NCI-H82 treated with DMSO at 0.1 percent for 48 hours (cell line): ENCODE measurements around the gene NDFIP1.
"Not testable (repeated sequence)": the region's sequence is repeated elsewhere in the genome, so short reads cannot be mapped to it uniquely, and the experiment has no call there.

Experiments
- DNase-seq: peaks from one replicate; lab custom pipeline; 2025; ENCODE audit not compliant: unreplicated experiment; lab: John Stamatoyannopoulos, UW

NDFIP1 gene

GRCh38 chr5:142151436-142152383, 43.1 kb downstream of the NDFIP1 start:
- peak; percentile 17 for DNase-seq

GRCh38 chr5:142152384-142152732, 43.8 kb downstream of the NDFIP1 start:
- DNase-seq: peak; percentile 34

- no peak for DNase-seq
These were observed 45.3 kb downstream of the NDFIP1 start for GRCh38 chr5:142153674-142154448.

GRCh38 chr5:142154449-142154841, 45.9 kb downstream of the NDFIP1 start:
- not testable (repeated sequence) for DNase-seq

GRCh38 chr5:142156839-142157463, 48.4 kb downstream of the NDFIP1 start:
- no peak for DNase-seq

GRCh38 chr5:142159354-142159753, 50.8 kb downstream of the NDFIP1 start:
- no peak for DNase-seq

GRCh38 chr5:142164315-142164714, 55.7 kb downstream of the NDFIP1 start:
- DNase-seq: no peak

- DNase-seq: no peak
These were observed 58.2 kb downstream of the NDFIP1 start for GRCh38 chr5:142166754-142167153.

GRCh38 chr5:142167458-142167857, 58.9 kb downstream of the NDFIP1 start:
- DNase-seq: no peak

GRCh38 chr5:142168365-142168764, 59.8 kb downstream of the NDFIP1 start:
- no peak for DNase-seq

GRCh38 chr5:142170254-142170953, 61.8 kb downstream of the NDFIP1 start:
- no peak for DNase-seq

GRCh38 chr5:142171270-142171669, 62.7 kb downstream of the NDFIP1 start:
- no peak for DNase-seq

- DNase-seq: no peak
These were observed 66.5 kb downstream of the NDFIP1 start for GRCh38 chr5:142175039-142175438.

- DNase-seq: no peak
These were observed 67.0 kb downstream of the NDFIP1 start for GRCh38 chr5:142175461-142176142.

- no peak for DNase-seq
These were observed 67.7 kb downstream of the NDFIP1 start for GRCh38 chr5:142176255-142176654.

- DNase-seq: no peak
These were observed 70.1 kb downstream of the NDFIP1 start for GRCh38 chr5:142178651-142179050.

GRCh38 chr5:142179776-142180387, 71.3 kb downstream of the NDFIP1 start:
- no peak for DNase-seq

- no peak for DNase-seq
These were observed 72.5 kb downstream of the NDFIP1 start for GRCh38 chr5:142181096-142181495.

- no peak for DNase-seq
These were observed 73.1 kb downstream of the NDFIP1 start for GRCh38 chr5:142181547-142182163.

- no peak for DNase-seq
These were observed 74.3 kb downstream of the NDFIP1 start for GRCh38 chr5:142182840-142183239.
